H1 (cell line): Measurements from ENCODE around the gene DCTD. TPM values are rescaled to one million over a fixed set of nuclear protein-coding genes. Genes with fewer than 3 reads are reported as not detected.

ENCODE experiments used
- CTCF ChIA-PET: fragments of 300-600 bp; sonication (Branson Sonifier 250); formaldehyde crosslinking; loops from one replicate; lab custom pipeline; 2021; ENCODE audit not compliant: partially characterized antibody; lab: Charles Lee
- POLR2A ChIA-PET: fragments of 300-600 bp; sonication (Branson Sonifier 250); formaldehyde crosslinking; loops from one replicate; lab custom pipeline; 2021; ENCODE audit warnings: inconsistent platforms; ENCODE audit not compliant: partially characterized antibody; lab: Charles Lee
- DNase-seq, 2 experiments: peaks; one replicate each; pipeline versions ENCODE4 v3.0.0 to v3.0.0-alpha.2; 2010 to 2022; ENCODE audit warnings: low spot score in 2 of 2, low read depth in 1 of 2, mixed read lengths in 1 of 2
- FAIRE-seq: peaks from 2 replicates; lab custom pipeline; 2011; peaks lifted over from hg19 to GRCh38; lab: Jason Lieb, UNC
- H2AFZ ChIP-seq: 2 replicates; pipeline ENCODE4 v1.8.1; 2012; ENCODE audit warnings: low read length, inconsistent platforms
- H2AK5ac ChIP-seq: 2 replicates; pipeline ENCODE4 v1.6.1; 2013; ENCODE audit warnings: low read depth, low read length
- H2BK120ac ChIP-seq: replicated peaks from 2 replicates; pipeline ENCODE3; 2013; ENCODE audit warnings: low read depth, low read length, inconsistent platforms
- H2BK12ac ChIP-seq: 2 replicates; pipeline ENCODE4 v1.6.1; 2013; ENCODE audit warnings: low read depth, low read length
- H2BK15ac ChIP-seq: 2 replicates; pipeline ENCODE4 v1.6.1; 2013; ENCODE audit warnings: low read length
- H2BK20ac ChIP-seq: 2 replicates; pipeline ENCODE4 v1.6.1; 2013; ENCODE audit warnings: low read length
- H2BK5ac ChIP-seq: 2 replicates; pipeline ENCODE4 v1.6.1; 2013; ENCODE audit warnings: low read depth, low read length
- H3K14ac ChIP-seq: 2 replicates; pipeline ENCODE4 v1.6.1; 2013; ENCODE audit warnings: inconsistent platforms; ENCODE audit not compliant: insufficient read length
- H3K18ac ChIP-seq: 2 replicates; pipeline ENCODE4 v1.6.1; 2013; ENCODE audit warnings: low read length; ENCODE audit errors: extremely low read depth
- H3K23ac ChIP-seq: 2 replicates; pipeline ENCODE4 v1.6.1; 2013; ENCODE audit warnings: inconsistent platforms; ENCODE audit not compliant: insufficient read length
- H3K23me2 ChIP-seq: 2 replicates; pipeline ENCODE4 v1.6.1; 2013; ENCODE audit warnings: low read depth, low read length
- H3K27ac ChIP-seq: 2 replicates; pipeline ENCODE4 v1.6.1; 2011; ENCODE audit warnings: low read depth, low read length, inconsistent platforms
- H3K27me3 ChIP-seq, 4 experiments: replicated peaks in 1 of 4; 1 replicate in 1 of 4; 2 replicates in 3 of 4; pipeline versions ENCODE4 v1.6.1 to v1.8.1; 2011 to 2013; ENCODE audit warnings: low read length in 3 of 4, mild to moderate bottlenecking in 3 of 4, inconsistent platforms in 2 of 4, mixed read lengths in 2 of 4, moderate library complexity in 1 of 4; ENCODE audit not compliant: control insufficient read depth in 3 of 4, insufficient read depth in 3 of 4; ENCODE audit errors: extremely low read depth in 1 of 4
- H3K36me3 ChIP-seq, 4 experiments: 2 replicates each; pipeline versions ENCODE4 v1.6.1 to v1.8.1; 2011 to 2013; ENCODE audit warnings: mild to moderate bottlenecking in 4 of 4, low read length in 3 of 4, moderate library complexity in 2 of 4, control low read depth in 1 of 4, inconsistent platforms in 1 of 4; ENCODE audit not compliant: insufficient read depth in 4 of 4, control insufficient read depth in 2 of 4
- H3K4ac ChIP-seq: replicated peaks from 2 replicates; pipeline ENCODE3; 2013; ENCODE audit warnings: low read length, low read depth, mixed read lengths, inconsistent platforms; ENCODE audit not compliant: insufficient read length
- H3K4me1 ChIP-seq, 4 experiments: replicated peaks in 1 of 4; 1 replicate in 1 of 4; 2 replicates in 3 of 4; pipeline versions ENCODE4 v1.6.1 to v1.8.1; 2011 to 2013; ENCODE audit warnings: low read length in 3 of 4, inconsistent platforms in 2 of 4, mixed read lengths in 1 of 4; ENCODE audit not compliant: insufficient read depth in 4 of 4, control insufficient read depth in 3 of 4
- H3K4me2 ChIP-seq, 2 experiments: 2 replicates each; pipeline versions ENCODE4 v1.6.1 to v1.8.1; 2011 to 2013; ENCODE audit warnings: low read depth in 2 of 2, low read length in 2 of 2, control low read depth in 1 of 2, inconsistent platforms in 1 of 2, mild to moderate bottlenecking in 1 of 2; ENCODE audit not compliant: insufficient read depth in 1 of 2
- H3K4me3 ChIP-seq, 4 experiments: fragments of 200-600, 300-600 bp in 1 of 4; sonication (generic), shearing (Covaris generic), sonication (Bioruptor Twin) in 1 of 4; 2 replicates each; pipeline versions ENCODE4 v1.5.1 to v1.8.1; 2011 to 2016; ENCODE audit warnings: low read length in 4 of 4, low read depth in 3 of 4, control low read depth in 2 of 4, inconsistent platforms in 2 of 4, mild to moderate bottlenecking in 2 of 4, mixed read lengths in 1 of 4, moderate library complexity in 1 of 4; ENCODE audit not compliant: insufficient read depth in 2 of 4; ENCODE audit errors: extremely low read depth in 1 of 4
- H3K56ac ChIP-seq: replicated peaks from 2 replicates; pipeline ENCODE3; 2013; ENCODE audit warnings: low read depth, mild to moderate bottlenecking, mixed read lengths, low read length, inconsistent platforms; ENCODE audit not compliant: insufficient read length
- H3K79me1 ChIP-seq: 2 replicates; pipeline ENCODE4 v1.6.1; 2013; ENCODE audit warnings: low read depth, low read length, control low read depth
- H3K79me2 ChIP-seq, 2 experiments: 2 replicates each; pipeline versions ENCODE4 v1.6.1 to v1.8.1; 2012 to 2013; ENCODE audit warnings: low read length in 2 of 2, mild to moderate bottlenecking in 2 of 2, inconsistent platforms in 1 of 2; ENCODE audit not compliant: insufficient read depth in 2 of 2, control insufficient read depth in 1 of 2
- H3K9ac ChIP-seq, 4 experiments: replicated peaks in 1 of 4; 1 replicate in 1 of 4; 2 replicates in 3 of 4; pipeline versions ENCODE4 v1.6.1 to v1.8.1; 2011 to 2013; ENCODE audit warnings: low read depth in 3 of 4, low read length in 3 of 4, control low read depth in 2 of 4, mild to moderate bottlenecking in 2 of 4, moderate library complexity in 2 of 4, inconsistent platforms in 1 of 4; ENCODE audit errors: extremely low read depth in 1 of 4
- H3K9me3 ChIP-seq, 2 experiments: 2 replicates each; pipeline versions ENCODE4 v1.6.1 to v1.8.1; 2012 to 2013; ENCODE audit warnings: mild to moderate bottlenecking in 2 of 2, moderate library complexity in 2 of 2, control low read depth in 1 of 2, inconsistent platforms in 1 of 2, low read depth in 1 of 2, low read length in 1 of 2, mixed read lengths in 1 of 2; ENCODE audit not compliant: insufficient read depth in 2 of 2
- H4K20me1 ChIP-seq, 2 experiments: replicated peaks in 1 of 2; 2 replicates each; pipeline versions ENCODE3 to v1.8.1; 2011 to 2013; ENCODE audit warnings: inconsistent platforms in 2 of 2, low read length in 2 of 2, mild to moderate bottlenecking in 1 of 2; ENCODE audit not compliant: insufficient read depth in 2 of 2, control insufficient read depth in 1 of 2
- H4K5ac ChIP-seq: 2 replicates; pipeline ENCODE4 v1.6.1; 2013; ENCODE audit warnings: low read length, low read depth, mixed read lengths, inconsistent platforms; ENCODE audit not compliant: insufficient read length
- H4K8ac ChIP-seq: 2 replicates; pipeline ENCODE4 v1.8.0; 2013; ENCODE audit warnings: mild to moderate bottlenecking, moderate library complexity, low read length, inconsistent platforms; ENCODE audit not compliant: insufficient read depth; ENCODE audit errors: extremely low read depth
- H4K91ac ChIP-seq: replicated peaks from 2 replicates; pipeline ENCODE3; 2013; ENCODE audit warnings: low read length, mixed read lengths, inconsistent platforms; ENCODE audit not compliant: insufficient read length
- BACH1 ChIP-seq: IDR thresholded peaks from 2 replicates; pipeline ENCODE4 v1.6.1; 2012; ENCODE audit warnings: low read length, improper control_type of control experiment
- CBX5 ChIP-seq: fragments of 300-800, 300-1000 bp; sonication (generic); IDR thresholded peaks from 2 replicates; pipeline ENCODE4 v1.7.1; 2016; ENCODE audit warnings: antibody characterized with exemption, low read length, low read depth
- CBX8 ChIP-seq: fragments of 300-800, 300-1000 bp; sonication (generic); IDR thresholded peaks from 2 replicates; pipeline ENCODE4 v1.7.1; 2016; ENCODE audit warnings: low read depth, low read length, borderline replicate concordance
- CHD1 ChIP-seq: IDR thresholded peaks from 2 replicates; pipeline ENCODE4 v1.6.1; 2012; ENCODE audit warnings: low read depth, low read length, improper control_type of control experiment
- CTCF ChIP-seq, 3 experiments: IDR thresholded peaks; 1 replicate in 2 of 3; 2 replicates in 1 of 3; pipeline versions ENCODE4 v1.5.1 to v1.6.1; 2011; ENCODE audit warnings: low read length in 3 of 3, mild to moderate bottlenecking in 3 of 3, inconsistent platforms in 2 of 3, low read depth in 1 of 3, moderate library complexity in 1 of 3; ENCODE audit not compliant: insufficient read depth in 1 of 3; ENCODE audit errors: control extremely low read depth in 1 of 3
- MAFK ChIP-seq: IDR thresholded peaks from 2 replicates; pipeline ENCODE4 v1.6.1; 2012; ENCODE audit warnings: low read depth, mild to moderate bottlenecking, improper control_type of control experiment, low read length
- TAF1 ChIP-seq: IDR thresholded peaks from 2 replicates; pipeline ENCODE4 v1.6.1; 2011; ENCODE audit warnings: mild to moderate bottlenecking, low read depth, low read length
- ZNF274 ChIP-seq: IDR thresholded peaks from 2 replicates; pipeline ENCODE4 v1.7.0; 2012; ENCODE audit warnings: low read length, borderline replicate concordance; ENCODE audit errors: extremely low read depth
- WGBS, 2 experiments: shearing (Covaris generic) in 1 of 2; methylation state at CpG; one replicate each; pipeline versions ENCODE4 v1.1.6 to v1.1.7; 2013 to 2015; ENCODE audit warnings: low lambda C conversion rate in 2 of 2, mixed read lengths in 2 of 2, inconsistent platforms in 1 of 2, low coverage in 1 of 2, missing lambda C conversion rate in 1 of 2; ENCODE audit not compliant: insufficient replicate concordance in 2 of 2, insufficient coverage in 1 of 2, insufficient read length in 1 of 2; ENCODE audit errors: extremely low coverage in 1 of 2, missing lambda C conversion rate in 1 of 2; 5-methylcytosine and 5-hydroxymethylcytosine counted together
- polyA plus RNA-seq, 7 experiments: library from polyadenylated mRNA; depleted of rRNA in 3 of 7; stranded (reverse) in 5 of 7; unstranded in 2 of 7; fragments of >200 nt in 5 of 7; fragments of 200-250 nt in 2 of 7; gene quantifications; 1 replicate in 5 of 7; 2 replicates in 1 of 7; 4 replicates in 1 of 7; pipeline versions ENCODE4 v1.2.1 to v1.2.3, GENCODE V29; 2011 to 2013; ENCODE audit warnings: missing spikeins in 2 of 7, mixed read lengths in 2 of 7
- total RNA-seq: library from RNA; stranded (reverse); fragmentation: NEBNext Ultra II Directional; extraction: Animal tissue kit (Norgen Biotek cat#: 25700); gene quantifications from 2 replicates; pipeline ENCODE4 v1.2.1, GENCODE V29; 2021
- TF ChIP-seq, protein P1 (sequence below): IDR thresholded peaks from 2 replicates; pipeline ENCODE4 v1.6.1; 2012; ENCODE audit warnings: low read length, inconsistent platforms

DCTD gene
- total and polyA plus RNA-seq, 2 of the 8 experiments (the other 6 are each of a cell fraction or from before 2014, with no cell fraction given): 60.2 to 69.5 TPM

DNA sequence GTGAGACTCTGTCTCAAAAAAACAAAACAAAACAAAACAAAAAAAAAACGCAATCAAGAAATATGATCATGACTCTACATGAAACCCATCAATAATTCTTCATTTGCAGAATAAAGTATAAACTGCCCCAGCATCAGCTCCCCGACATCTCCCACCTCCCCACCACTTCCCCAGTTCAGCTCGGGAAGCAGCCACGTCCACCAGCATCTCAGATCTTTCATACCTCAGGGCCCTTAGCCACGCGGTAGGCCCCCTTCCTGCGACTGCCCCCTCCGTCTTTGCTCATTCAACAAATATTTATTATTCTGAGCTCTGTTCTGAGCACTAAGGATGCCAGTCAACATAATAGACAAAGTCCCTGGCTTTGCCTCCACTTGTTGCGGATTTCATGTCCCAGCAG is 45.6 kb downstream of the DCTD start:
- Histone ChIP-seq H3K27me3 (no peaks in the 10 kb centered on the region; a peak in 1 of 7 replicates), H3K9ac (no peak overlapping the region), H2BK5ac (no peak overlapping the region), H2AFZ (no peak overlapping the region), H4K5ac (no peak overlapping the region), H2BK20ac (no peak overlapping the region), H4K91ac (no peak overlapping the region), H3K4ac (no peak overlapping the region), H3K36me3 (no peaks in the 10 kb centered on the region), H3K79me1 (no peaks in the 10 kb centered on the region), H3K56ac (no peak overlapping the region), H3K4me1 (peaks cover 0 to 1% (median 0%) of the 10 kb centered on the region in 4 experiments; a peak in 2 of 7 replicates), H3K27ac (no peak overlapping the region), H3K23me2 (no peaks in the 10 kb centered on the region), H3K9me3 (no peaks in the 10 kb centered on the region), H3K79me2 (no peaks in the 10 kb centered on the region), H3K18ac (no peak overlapping the region), H2BK120ac (no peak overlapping the region), H3K14ac (no peak overlapping the region), H2BK12ac (no peak overlapping the region), H3K4me3 (no peak overlapping the region), H4K8ac (no peak overlapping the region), H2AK5ac (no peak overlapping the region), H3K4me2 (no peak overlapping the region), H2BK15ac (no peak overlapping the region), H3K23ac (no peak overlapping the region), H4K20me1 (no peaks in the 10 kb centered on the region)
- ChIA-PET CTCF (interaction anchor here (1.0 to 1.2 kb wide), 2 partner anchors 9 to 12 kb away, joined by 3 read pairs; no protein-coding TSS in a partner anchor), POLR2A (interaction anchor here (0.7 kb wide), 1 partner anchor 10 kb away, joined by 3 read pairs; no protein-coding TSS in a partner anchor)
- WGBS, 2 experiments: 80% methylated on average over 9 of the region's 9 CpGs; no CpG with 5 or more reads in 1 of the 2 experiments
- no peak for DNase-seq
- FAIRE-seq: no peak
- TF ChIP-seq BACH1 (no peak), TAF1 (no peak), CBX8 (no peak), MAFK (no peak), ZNF274 (no peak), CHD1 (no peak), CTCF (IDR thresholded peaks at IDR 0.05; ENCODE audit: control extremely low read depth in 1 of 3, insufficient read depth in 1 of 3, low read depth in 1 of 3, low read length in 3 of 3) (no peak), CBX5 (no peak)
- TF ChIP-seq, protein P1, sequence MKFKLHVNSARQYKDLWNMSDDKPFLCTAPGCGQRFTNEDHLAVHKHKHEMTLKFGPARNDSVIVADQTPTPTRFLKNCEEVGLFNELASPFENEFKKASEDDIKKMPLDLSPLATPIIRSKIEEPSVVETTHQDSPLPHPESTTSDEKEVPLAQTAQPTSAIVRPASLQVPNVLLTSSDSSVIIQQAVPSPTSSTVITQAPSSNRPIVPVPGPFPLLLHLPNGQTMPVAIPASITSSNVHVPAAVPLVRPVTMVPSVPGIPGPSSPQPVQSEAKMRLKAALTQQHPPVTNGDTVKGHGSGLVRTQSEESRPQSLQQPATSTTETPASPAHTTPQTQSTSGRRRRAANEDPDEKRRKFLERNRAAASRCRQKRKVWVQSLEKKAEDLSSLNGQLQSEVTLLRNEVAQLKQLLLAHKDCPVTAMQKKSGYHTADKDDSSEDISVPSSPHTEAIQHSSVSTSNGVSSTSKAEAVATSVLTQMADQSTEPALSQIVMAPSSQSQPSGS: no peak
